ENCODE results near the gene FCHSD1.

Gene FCHSD1

DNA sequence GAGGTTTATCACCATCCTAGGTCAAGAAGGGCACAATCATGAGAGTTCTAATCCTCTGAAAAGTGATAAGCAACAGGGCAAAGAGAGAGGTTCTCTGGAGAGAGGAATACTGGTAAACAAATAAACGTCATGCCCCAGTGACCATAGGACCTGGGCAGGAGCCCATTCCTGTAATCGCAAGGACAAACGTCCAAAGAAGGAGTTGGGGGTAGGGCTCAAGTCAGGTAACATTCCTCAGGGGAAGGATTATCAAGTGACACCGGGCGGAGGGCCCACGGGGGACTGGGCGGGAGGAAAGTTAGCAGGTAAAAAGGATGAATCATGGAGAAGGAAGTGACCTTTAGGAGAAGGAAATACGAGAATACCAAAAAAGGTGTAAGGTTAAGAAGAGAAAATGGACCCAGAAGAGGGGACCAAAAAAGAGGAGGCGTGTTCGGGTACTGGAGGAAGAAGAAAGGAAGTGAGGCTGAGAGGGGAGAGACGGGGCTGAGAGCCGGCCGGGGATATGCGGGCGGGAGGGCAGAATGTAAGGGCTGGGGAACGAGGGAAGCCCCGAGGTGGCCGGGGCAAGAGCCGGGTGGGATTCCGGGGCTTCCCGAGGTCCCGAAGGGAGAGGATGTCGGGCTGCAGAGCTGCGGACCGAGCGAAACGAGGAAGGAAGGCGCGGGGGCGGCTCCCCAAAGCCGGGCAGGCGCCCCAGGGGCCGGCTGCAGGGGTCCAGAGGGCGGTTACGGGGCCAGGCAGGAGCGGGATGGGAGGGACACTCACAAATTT is 33.0 kb downstream of the FCHSD1 start:
- Histone ChIP-seq H3K4me1 (ENCODE audit: insufficient read depth, low read length) (peaks cover 51% of the 10 kb centered on the region), H3K4me2 (ENCODE audit: insufficient read depth, low read length) (peak overlapping the region; percentile 77), H4K20me1 (ENCODE audit: insufficient read depth, low read length) (peaks cover 14% of the 10 kb centered on the region; the same call in 1 of the 2 replicates), H2AFZ (ENCODE audit: low read depth, low read length) (peak overlapping the region; percentile 66), H3K9ac (ENCODE audit: low read depth, low read length) (peak overlapping the region; percentile 97), H3K79me2 (ENCODE audit: insufficient read depth, low read length) (peaks cover 59% of the 10 kb centered on the region), H3K4me3 (ENCODE audit: low read depth in 1 of 2, low read length in 2 of 2) (peak overlapping the region; percentile 69 to 87), H3K36me3 (ENCODE audit: insufficient read depth, low read length) (peaks cover 46% of the 10 kb centered on the region), H3K27ac (ENCODE audit: low read length) (peak overlapping the region; percentile 68), H3K27me3 (ENCODE audit: insufficient read depth, low read length, poor library complexity) (no peaks in the 10 kb centered on the region), H3K9me3 (ENCODE audit: insufficient read depth, low read length, severe bottlenecking) (no peaks in the 10 kb centered on the region)
- DNase-seq (peak; percentile 60), ATAC-seq (ENCODE audit: insufficient read depth, low read depth) (peak; percentile 38)
- TF ChIP-seq EZH2 (IDR thresholded peaks at IDR 0.05; ENCODE audit: borderline replicate concordance, low read depth, low read length, severe bottlenecking) = no peak
- TF ChIP-seq, protein P1, sequence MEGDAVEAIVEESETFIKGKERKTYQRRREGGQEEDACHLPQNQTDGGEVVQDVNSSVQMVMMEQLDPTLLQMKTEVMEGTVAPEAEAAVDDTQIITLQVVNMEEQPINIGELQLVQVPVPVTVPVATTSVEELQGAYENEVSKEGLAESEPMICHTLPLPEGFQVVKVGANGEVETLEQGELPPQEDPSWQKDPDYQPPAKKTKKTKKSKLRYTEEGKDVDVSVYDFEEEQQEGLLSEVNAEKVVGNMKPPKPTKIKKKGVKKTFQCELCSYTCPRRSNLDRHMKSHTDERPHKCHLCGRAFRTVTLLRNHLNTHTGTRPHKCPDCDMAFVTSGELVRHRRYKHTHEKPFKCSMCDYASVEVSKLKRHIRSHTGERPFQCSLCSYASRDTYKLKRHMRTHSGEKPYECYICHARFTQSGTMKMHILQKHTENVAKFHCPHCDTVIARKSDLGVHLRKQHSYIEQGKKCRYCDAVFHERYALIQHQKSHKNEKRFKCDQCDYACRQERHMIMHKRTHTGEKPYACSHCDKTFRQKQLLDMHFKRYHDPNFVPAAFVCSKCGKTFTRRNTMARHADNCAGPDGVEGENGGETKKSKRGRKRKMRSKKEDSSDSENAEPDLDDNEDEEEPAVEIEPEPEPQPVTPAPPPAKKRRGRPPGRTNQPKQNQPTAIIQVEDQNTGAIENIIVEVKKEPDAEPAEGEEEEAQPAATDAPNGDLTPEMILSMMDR (IDR thresholded peaks at IDR 0.05; ENCODE audit: borderline replicate concordance, extremely low read depth, low read length, poor library complexity, severe bottlenecking) = no peak

DNA sequence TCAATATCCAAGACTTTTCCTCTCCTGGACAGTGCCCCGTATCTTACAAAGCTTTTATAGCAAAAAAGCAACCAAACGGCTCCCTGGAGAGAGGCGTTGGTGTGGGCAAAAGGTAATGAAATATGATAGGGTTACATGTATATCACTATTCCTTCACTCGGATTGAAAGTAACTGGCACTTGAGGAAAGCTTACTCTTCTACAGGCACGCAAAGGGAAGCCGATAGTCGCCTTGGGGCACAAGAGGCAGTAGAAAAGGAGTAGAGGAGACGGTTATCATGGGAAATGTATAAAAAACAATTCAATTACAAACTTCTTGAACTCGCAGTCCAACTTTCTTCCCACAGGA is 33.6 kb downstream of the FCHSD1 start:
- DNase-seq = no peak
- Histone ChIP-seq H3K79me2 (ENCODE audit: insufficient read depth, low read length) (peaks cover 64% of the 10 kb centered on the region), H2AFZ (ENCODE audit: low read depth, low read length) (no peak overlapping the region), H3K36me3 (ENCODE audit: insufficient read depth, low read length) (peaks cover 40% of the 10 kb centered on the region), H3K27ac (ENCODE audit: low read length) (peak overlapping the region; percentile 68), H3K9me3 (ENCODE audit: insufficient read depth, low read length, severe bottlenecking) (no peaks in the 10 kb centered on the region), H3K4me3 (ENCODE audit: low read depth in 1 of 2, low read length in 2 of 2) (peak overlapping the region; percentile 69 to 87; a peak in 3 of 4 replicates), H4K20me1 (ENCODE audit: insufficient read depth, low read length) (peaks cover 14% of the 10 kb centered on the region; the same call in 1 of the 2 replicates), H3K4me2 (ENCODE audit: insufficient read depth, low read length) (peak overlapping the region; percentile 77), H3K4me1 (ENCODE audit: insufficient read depth, low read length) (peaks cover 57% of the 10 kb centered on the region), H3K9ac (ENCODE audit: low read depth, low read length) (peak overlapping the region; percentile 97), H3K27me3 (ENCODE audit: insufficient read depth, low read length, poor library complexity) (no peaks in the 10 kb centered on the region)
- no peak for ATAC-seq (ENCODE audit: insufficient read depth, low read depth)
- TF ChIP-seq, protein P1 (IDR thresholded peaks at IDR 0.05; ENCODE audit: borderline replicate concordance, extremely low read depth, low read length, poor library complexity, severe bottlenecking) = no peak
- no peak for TF ChIP-seq EZH2 (IDR thresholded peaks at IDR 0.05; ENCODE audit: borderline replicate concordance, low read depth, low read length, severe bottlenecking)

- peak overlapping the region; percentile 68; the same call in 1 of the 2 replicates for H3K27ac ChIP-seq (ENCODE audit: low read length)
- peak overlapping the region; percentile 69 to 87; a peak in 3 of 4 replicates for H3K4me3 ChIP-seq (ENCODE audit: low read depth in 1 of 2, low read length in 2 of 2)
- H3K4me1 ChIP-seq (ENCODE audit: insufficient read depth, low read length) = peaks cover 62% of the 10 kb centered on the region
- H3K36me3 ChIP-seq (ENCODE audit: insufficient read depth, low read length) = peaks cover 39% of the 10 kb centered on the region
- peaks cover 70% of the 10 kb centered on the region for H3K79me2 ChIP-seq (ENCODE audit: insufficient read depth, low read length)
- peaks cover 14% of the 10 kb centered on the region; the same call in 1 of the 2 replicates for H4K20me1 ChIP-seq (ENCODE audit: insufficient read depth, low read length)
- no peak overlapping the region for H2AFZ ChIP-seq (ENCODE audit: low read depth, low read length)
- H3K9me3 ChIP-seq (ENCODE audit: insufficient read depth, low read length, severe bottlenecking) = no peaks in the 10 kb centered on the region
- no peaks in the 10 kb centered on the region for H3K27me3 ChIP-seq (ENCODE audit: insufficient read depth, low read length, poor library complexity)
- ATAC-seq (ENCODE audit: insufficient read depth, low read depth) = no peak
- TF ChIP-seq, protein P1 (IDR thresholded peaks at IDR 0.05; ENCODE audit: borderline replicate concordance, extremely low read depth, low read length, poor library complexity, severe bottlenecking) = no peak
- no peak for TF ChIP-seq EZH2 (IDR thresholded peaks at IDR 0.05; ENCODE audit: borderline replicate concordance, low read depth, low read length, severe bottlenecking)
- no peak for DNase-seq
- peak overlapping the region; percentile 97 for H3K9ac ChIP-seq (ENCODE audit: low read depth, low read length)
- H3K4me2 ChIP-seq (ENCODE audit: insufficient read depth, low read length) = peak overlapping the region; percentile 77
Measured at GRCh38 chr5:141617128-141617527, 34.1 kb downstream of the FCHSD1 start.
